Stomach (tissue), 4 donors: Measurements from ENCODE around the gene DLGAP1.

Experiments used
- CTCF ChIP-seq, 7 experiments: fragments of 450-650 bp in 4 of 7; fragments of 200-600 bp in 3 of 7; sonication (generic) in 3 of 7; IDR thresholded peaks; one replicate each; pipeline ENCODE4 v1.5.1; 2016 to 2019; ENCODE audit warnings: antibody characterized with exemption in 7 of 7, control low read depth in 2 of 7, mild to moderate bottlenecking in 1 of 7
- EP300 ChIP-seq: sonication (generic); formaldehyde crosslinking; IDR thresholded peaks from one replicate; pipeline ENCODE4 v1.6.1; 2017; ENCODE audit warnings: antibody characterized with exemption
- POLR2A ChIP-seq, 4 donors: fragments of 450-650 bp; IDR thresholded peaks; one replicate each; pipeline ENCODE4 v1.6.1; 2016; ENCODE audit warnings: antibody characterized with exemption in 4 of 4, control low read depth in 2 of 4, mild to moderate bottlenecking in 1 of 4, moderate library complexity in 1 of 4
- POLR2AphosphoS5 ChIP-seq, 3 donors: sonication (generic); formaldehyde crosslinking; IDR thresholded peaks; one replicate each; pipeline ENCODE4 v1.6.1; 2016; ENCODE audit warnings: antibody characterized with exemption in 3 of 3

DNA sequence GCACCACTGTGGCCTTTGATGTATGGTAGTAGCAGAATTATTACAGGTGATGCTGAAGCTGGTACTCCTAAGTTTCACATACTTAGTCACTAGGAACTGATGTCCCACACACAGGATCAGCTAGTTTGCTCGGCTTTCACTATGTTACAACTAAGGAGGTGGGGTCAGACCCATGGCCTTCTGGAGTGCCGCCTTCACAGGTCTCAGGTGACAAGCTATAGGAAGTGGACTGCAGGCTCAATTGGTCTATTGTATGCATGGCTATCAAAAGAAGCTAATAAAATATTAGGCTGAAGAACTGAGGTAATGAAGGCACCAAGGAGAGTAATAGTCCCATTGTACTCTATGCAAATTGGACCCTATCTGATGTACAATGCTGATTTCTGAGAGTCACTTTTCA lies 170.6 kb downstream of the DLGAP1 start:
- no peak for TF ChIP-seq CTCF (IDR thresholded peaks at IDR 0.05)
- TF ChIP-seq POLR2A (IDR thresholded peaks at IDR 0.05) = no peak
- TF ChIP-seq POLR2AphosphoS5 (IDR thresholded peaks at IDR 0.05) = no peak
- TF ChIP-seq EP300 = no peak
